Measurements from ENCODE around the gene ERICH2. TPM values are rescaled to one million over a fixed set of nuclear protein-coding genes. Genes with fewer than 3 reads are reported as not detected.

The ERICH2 gene
- total RNA-seq, 1 experiment from 2014 or later, result 2.4 TPM

- Histone ChIP-seq H3K79me2 (ENCODE audit: insufficient read depth, low read length) (no peaks in the 10 kb centered on the region), H4K20me1 (ENCODE audit: insufficient read depth) (no peaks in the 10 kb centered on the region), H3K36me3 (ENCODE audit: control insufficient read depth in 1 of 2, insufficient read depth in 2 of 2, low read length in 2 of 2) (no peaks in the 10 kb centered on the region), H3K4me1 (ENCODE audit: control insufficient read depth in 1 of 2, insufficient read depth in 2 of 2, low read length in 2 of 2) (no peaks in the 10 kb centered on the region), H3K9me3 (ENCODE audit: control insufficient read depth in 1 of 2, insufficient read depth in 1 of 2, low read depth in 1 of 2, low read length in 2 of 2) (no peaks in the 10 kb centered on the region), H2AFZ (ENCODE audit: low read depth, low read length, poor library complexity, severe bottlenecking) (no peak overlapping the region), H3K27ac (ENCODE audit: low read depth, low read length) (no peak overlapping the region), H3K4me3 (replicated peaks in 1 of 2; ENCODE audit: low read depth in 1 of 2, low read length in 2 of 2) (no peak overlapping the region), H3K4me2 (ENCODE audit: low read length) (no peak overlapping the region), H3K27me3 (ENCODE audit: insufficient read depth, low read length) (no peaks in the 10 kb centered on the region), H3K9ac (ENCODE audit: low read length) (no peak overlapping the region), H3K9me2 (ENCODE audit: insufficient read depth) (no peaks in the 10 kb centered on the region)
- no peak for ATAC-seq
- ChIA-PET CTCF (no interaction called here), RAD21 (ENCODE audit: low non-redundant PET in 1 of 2, low total read pairs in 2 of 2, uncharacterized antibody in 2 of 2, unreplicated experiment in 2 of 2) (no interaction called here), POLR2A (no interaction called here)
- intact Hi-C loops (cut with micrococcal nuclease), result no loop called here
- DNase-seq (ENCODE audit: low read depth, low spot score), result no peak
- TF ChIP-seq EZH2phosphoT487 (IDR thresholded peaks at IDR 0.05; ENCODE audit: borderline replicate concordance) (no peak), ZFX (IDR thresholded peaks at IDR 0.05) (no peak), JUND (IDR thresholded peaks at IDR 0.05) (no peak), SP1 (IDR thresholded peaks at IDR 0.05; ENCODE audit: low read depth) (no peak), EZH2 (IDR thresholded peaks at IDR 0.05) (no peak), SIN3A (IDR thresholded peaks at IDR 0.05; ENCODE audit: low read depth) (no peak), TCF7L2 (IDR thresholded peaks at IDR 0.05; ENCODE audit: borderline replicate concordance, extremely low read depth, insufficient read depth, insufficient read length) (no peak), SRF (IDR thresholded peaks at IDR 0.05; ENCODE audit: low read depth) (no peak), POLR2A (IDR thresholded peaks at IDR 0.05; ENCODE audit: borderline replicate concordance, extremely low read depth, insufficient read depth, insufficient read length) (no peak), ZBTB33 (IDR thresholded peaks at IDR 0.05; ENCODE audit: extremely low read depth, insufficient replicate concordance, low read length) (no peak), CTCF (IDR thresholded peaks at IDR 0.05 in 2 of 3, conservative IDR thresholded peaks at IDR 0.05 in 1 of 3; ENCODE audit: borderline replicate concordance in 1 of 3, insufficient read depth in 1 of 3, low read depth in 2 of 3, low read length in 2 of 3) (no peak), FOSL1 (IDR thresholded peaks at IDR 0.05; ENCODE audit: low read depth) (no peak), CBX3 (IDR thresholded peaks at IDR 0.05; ENCODE audit: low read depth) (no peak), EGR1 (IDR thresholded peaks at IDR 0.05; ENCODE audit: low read depth) (no peak), REST (IDR thresholded peaks at IDR 0.05; ENCODE audit: low read depth) (no peak), MAX (IDR thresholded peaks at IDR 0.05) (no peak), YY1 (IDR thresholded peaks at IDR 0.05; ENCODE audit: extremely low read depth, insufficient replicate concordance, low read depth, low read length) (no peak), ZNF274 (IDR thresholded peaks at IDR 0.05; ENCODE audit: low read depth, low read length) (no peak)
- no TSS peak for BruUV-seq (replicated peaks)
Measured at GRCh38 chr2:170762760-170763159, 7.4 kb upstream of the ERICH2 start.
